ENCODE measurements around the gene DHFR. TPM values are rescaled to one million over a fixed set of nuclear protein-coding genes. Genes with fewer than 3 reads are reported as not detected.

DHFR gene
- total RNA-seq (2022; extraction: Qiagen RNA extraction; ENCODE audit: low read depth), result 40.5 to 74.3 TPM (median 53.4 TPM) in 5 replicates

GRCh38 chr5:80654391-80655230 lies at the start of gene DHFR, which contains the start of gene MSH3:
Gene DHFR, minus strand, starts transcription at chr5:80654983. Its CDS starts 494 bp downstream, at chr5:80654489.
Gene MSH3, plus strand, starts transcription at chr5:80654652. Its CDS starts 76 bp downstream, at chr5:80654728.

Other genes starting within 250 kb of the DHFR start
- gene ZFYVE16, start 246.9 kb downstream of the DHFR start, total RNA-seq (2022; extraction: Qiagen RNA extraction; ENCODE audit: low read depth), result 7.6 to 20.0 TPM (median 13.8 TPM) in 5 replicates
- gene FAM151B, start 166.9 kb downstream of the DHFR start, total RNA-seq (2022; extraction: Qiagen RNA extraction; ENCODE audit: low read depth), result 1.2 to 2.6 TPM (median 1.8 TPM) in 5 replicates
- 0.02 to 0.06 TPM (median 0.05 TPM) in 3 of 5 replicates, not detected in the others for gene ANKRD34B, start 84.7 kb downstream of the DHFR start, total RNA-seq (2022; extraction: Qiagen RNA extraction; ENCODE audit: low read depth)
- 5.2 to 8.2 TPM (median 7.9 TPM) in 5 replicates for gene MSH3, start 331 bp downstream of the DHFR start, total RNA-seq (2022; extraction: Qiagen RNA extraction; ENCODE audit: low read depth)

All from A549 treated with RU486 at 1 μM for 4 hours (cell line).